ENCODE results near the gene MAEA.

GRCh38 chr4:1323280-1323634, 33.6 kb downstream of the MAEA start:
- no peak for TF ChIP-seq CTCF (IDR thresholded peaks at IDR 0.05; ENCODE audit: low read depth, low read length, poor library complexity, severe bottlenecking)
- TF ChIP-seq EZH2phosphoT487 (IDR thresholded peaks at IDR 0.05; ENCODE audit: borderline replicate concordance, low read length), result no peak

All from DOHH2 (cell line).